ENCODE results near the gene ADM.
"Not testable (repeated sequence)": the region's sequence is repeated elsewhere in the genome, so short reads cannot be mapped to it uniquely, and the experiment has no call there.

The ADM gene
- total RNA-seq, result 3.2 reads per million, percentile 12 among the genes with 10 or more reads in this experiment

GRCh38 chr11:10304495-10305261, at the start of gene ADM:
TSS of gene ADM (plus strand) at chr11:10305073. CDS start at chr11:10305701, 628 bp downstream.
- no peak for DNase-seq

DNA sequence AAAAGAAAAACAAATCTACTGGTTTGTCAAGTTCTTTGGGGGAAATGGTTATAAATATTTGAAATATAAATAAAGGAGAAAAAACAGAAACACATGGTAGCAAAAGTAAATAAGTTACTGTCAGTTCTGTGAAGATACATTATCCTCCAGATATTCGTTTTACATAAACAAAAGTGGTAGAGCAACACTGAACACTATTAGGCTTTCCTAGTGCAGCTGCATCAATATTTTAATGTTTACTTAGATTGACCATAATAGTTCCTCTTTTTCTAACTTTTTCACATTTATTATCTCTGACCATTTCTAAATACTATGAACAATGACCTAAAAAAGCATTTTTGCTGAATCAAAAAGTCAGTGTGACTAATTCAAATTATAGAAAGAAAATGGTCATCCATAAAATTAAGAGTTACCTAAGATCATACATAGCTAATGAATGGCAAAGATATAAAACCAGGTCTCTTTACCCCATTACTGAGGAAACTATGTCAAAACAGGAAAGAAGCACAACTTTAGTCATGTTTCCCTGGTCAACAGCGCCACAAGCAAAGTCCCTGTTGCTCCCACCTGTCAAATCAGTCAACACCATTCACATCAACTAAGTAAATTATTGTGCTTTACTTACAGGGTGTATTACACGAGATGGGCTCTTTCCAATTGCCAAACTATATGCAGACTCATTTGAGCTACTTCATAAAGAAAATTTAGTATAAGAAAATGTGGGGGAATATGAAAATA, 49.3 kb upstream of the ADM start:
- no peak for DNase-seq

DNA sequence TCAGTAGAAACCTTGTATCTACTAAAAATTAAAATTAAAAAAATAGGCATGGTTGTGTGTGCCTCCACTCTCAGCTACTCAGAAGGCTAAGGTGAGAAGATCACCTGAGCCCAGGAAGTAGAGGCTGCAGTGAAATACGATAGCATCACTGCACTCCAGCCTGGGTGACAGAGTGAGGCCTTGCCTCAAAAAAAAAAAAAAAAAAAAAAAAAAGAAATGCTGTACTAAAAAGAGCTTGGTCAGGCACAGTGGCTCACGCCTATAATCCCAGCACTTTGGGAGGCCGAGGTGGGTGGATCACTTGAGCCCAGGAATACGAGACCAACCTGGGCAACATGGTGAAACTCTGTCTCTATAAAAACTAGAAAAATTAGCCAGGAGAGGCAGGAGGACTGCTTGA, 47.4 kb upstream of the ADM start:
- DNase-seq, result no peak

DNA sequence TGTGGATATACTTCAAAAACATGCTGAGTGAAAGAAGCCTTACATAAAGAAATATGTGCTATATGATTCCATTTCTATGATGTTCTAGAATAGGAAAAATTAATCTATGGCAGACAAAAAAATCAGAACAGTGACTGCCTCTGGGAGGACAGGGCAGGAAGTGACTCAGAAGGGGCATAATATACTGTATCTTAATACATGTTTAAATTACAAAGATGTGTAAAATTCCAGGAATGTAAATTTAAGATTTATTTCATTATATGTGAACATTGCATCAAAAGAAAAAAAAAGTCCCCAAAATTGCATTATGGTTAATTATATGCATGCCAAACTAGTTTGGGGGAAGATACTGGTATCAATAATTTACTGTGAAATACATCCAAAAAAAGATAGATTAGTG, 43.1 kb upstream of the ADM start:
- DNase-seq, result no peak

DNA sequence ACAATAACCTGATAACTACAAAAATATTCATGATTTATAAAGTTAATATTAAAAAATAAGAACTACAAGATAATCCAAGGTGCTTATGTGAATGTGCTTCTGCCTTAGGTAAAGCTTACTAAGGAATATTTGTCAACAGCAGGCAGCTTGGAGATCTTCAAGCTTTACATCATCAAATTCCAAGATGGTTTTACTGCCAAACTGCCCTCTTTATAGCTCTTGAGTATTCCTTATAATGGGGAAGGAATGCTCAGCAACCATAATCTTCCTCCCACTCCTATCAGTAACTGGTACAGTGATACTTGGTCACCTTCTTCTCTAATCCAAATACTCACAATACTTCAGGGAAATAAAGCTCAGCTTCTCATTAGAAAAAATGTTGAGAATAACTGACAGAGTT, 40.9 kb upstream of the ADM start:
- DNase-seq, result no peak

DNA sequence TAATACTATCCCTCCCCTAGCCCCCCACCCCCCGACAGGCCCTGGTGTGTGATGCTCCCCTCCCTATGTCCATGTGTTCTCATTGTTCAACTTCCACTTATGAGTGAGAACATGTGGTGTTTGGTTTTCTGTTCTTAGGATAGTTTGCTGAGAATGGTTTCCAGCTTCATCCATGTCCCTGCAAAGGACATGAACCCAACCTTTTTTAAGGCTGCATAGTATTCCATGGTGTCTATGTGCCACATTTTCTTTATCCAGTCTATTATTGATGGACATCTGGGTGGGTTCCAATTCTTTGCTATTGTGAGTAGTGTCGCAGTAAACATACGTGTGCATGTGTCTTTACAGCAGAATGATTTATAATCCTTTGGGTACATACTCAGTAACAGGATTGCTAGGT, 40.2 kb upstream of the ADM start:
- not testable (repeated sequence) for DNase-seq

DNA sequence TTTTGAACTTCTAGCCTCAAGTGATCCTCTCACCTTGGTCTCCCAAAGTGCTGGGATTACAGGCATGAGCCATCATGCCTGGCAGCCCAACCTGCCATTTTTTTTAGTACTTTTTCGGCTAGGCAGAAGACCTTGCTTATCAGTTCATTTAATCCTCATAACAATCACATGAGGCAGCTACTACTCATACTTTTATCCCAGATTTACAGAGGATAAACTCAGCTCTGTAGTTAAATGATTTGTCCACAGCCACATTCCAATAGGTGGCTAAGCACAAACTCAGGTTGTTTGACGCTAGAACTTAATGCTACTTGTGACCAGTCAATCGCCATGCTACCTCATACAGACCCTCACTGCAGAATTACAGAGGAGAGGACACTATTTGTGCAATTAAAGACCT, 38.9 kb upstream of the ADM start:
- no peak for DNase-seq

DNA sequence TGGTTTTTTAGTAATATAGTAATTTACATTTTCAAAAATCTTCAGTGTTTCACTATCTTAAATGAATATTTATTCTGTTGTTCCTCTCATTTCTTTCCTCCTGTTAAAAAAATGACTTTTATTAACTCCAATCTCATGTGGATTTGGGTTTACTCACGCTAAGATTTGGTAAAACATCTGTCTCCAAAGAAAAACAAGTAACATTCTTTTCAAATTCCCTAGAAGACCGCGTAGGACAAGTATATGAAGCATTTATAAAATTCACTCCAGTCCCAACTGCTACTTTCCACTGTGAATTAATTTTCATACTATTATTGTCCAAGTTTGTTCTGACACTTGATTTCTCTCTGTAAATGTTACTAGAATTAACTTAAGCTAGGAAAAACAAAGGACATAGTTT, 37.1 kb upstream of the ADM start:
- DNase-seq, result no peak

DNA sequence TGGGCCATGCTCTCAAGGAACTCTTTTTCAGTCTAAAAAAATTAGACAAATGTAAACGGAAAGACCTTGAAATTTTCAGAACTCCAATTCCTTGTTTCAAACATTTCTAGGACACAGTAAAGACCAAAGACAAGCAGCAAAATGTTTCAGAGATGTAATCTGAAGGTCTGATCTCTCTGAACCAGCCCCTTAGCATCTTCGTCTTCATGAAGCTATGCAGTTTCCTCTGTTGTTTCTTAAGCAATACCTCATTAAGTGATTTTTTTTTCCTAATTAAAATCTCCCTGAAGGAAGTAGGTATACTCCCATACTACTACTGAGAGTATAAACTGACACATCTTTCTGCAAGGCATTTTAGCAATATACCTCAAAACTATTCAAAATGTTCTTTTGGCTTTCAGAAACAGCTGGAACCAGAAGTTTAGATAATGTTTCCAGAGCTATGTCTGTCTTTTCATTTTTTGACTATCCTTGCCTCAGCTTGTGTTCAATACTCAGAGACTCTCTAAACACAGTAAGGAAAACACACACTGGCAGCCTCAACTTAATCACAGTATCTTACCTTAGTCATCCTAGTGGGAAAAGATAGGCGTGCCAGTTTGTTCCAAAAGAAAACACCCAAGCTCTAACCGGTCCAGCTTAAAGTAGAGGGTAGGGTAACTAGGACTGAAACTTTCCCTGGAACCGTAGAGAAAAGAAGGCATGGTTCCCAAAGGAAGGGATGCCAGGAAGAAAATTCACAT, 36.0 kb upstream of the ADM start:
- no peak for DNase-seq

- DNase-seq, result no peak
Measured at GRCh38 chr11:10272132-10272531, 32.7 kb upstream of the ADM start.

GRCh38 chr11:10273738-10274137, 31.1 kb upstream of the ADM start:
- no peak for DNase-seq

GRCh38 chr11:10274726-10275125, 30.1 kb upstream of the ADM start:
- no peak for DNase-seq

DNA sequence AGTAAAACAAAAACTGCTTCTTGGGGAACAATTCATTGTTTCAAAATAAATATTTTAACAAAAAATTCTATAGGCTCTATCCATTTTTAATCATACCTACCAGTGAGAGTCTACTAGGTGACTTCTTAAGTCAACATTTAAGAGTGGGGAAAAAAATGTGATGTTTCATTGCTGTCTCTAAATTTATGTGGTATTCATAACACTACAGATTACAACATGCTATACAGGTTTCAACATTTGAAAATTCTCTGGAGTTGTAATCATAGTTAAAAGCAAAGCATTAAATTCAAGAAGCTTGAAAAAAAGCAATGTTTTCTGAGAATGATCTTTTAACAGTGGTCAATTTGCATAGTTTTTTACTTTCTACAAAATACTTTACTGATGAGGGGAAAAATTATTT, 29.2 kb upstream of the ADM start:
- DNase-seq, result no peak

- no peak for DNase-seq
Measured at GRCh38 chr11:10282117-10282516, 22.8 kb upstream of the ADM start.

- DNase-seq, result no peak
Measured at GRCh38 chr11:10283991-10284390, 20.9 kb upstream of the ADM start.

GRCh38 chr11:10285148-10285802, 19.6 kb upstream of the ADM start:
- DNase-seq, result no peak

- DNase-seq, result no peak
Measured at GRCh38 chr11:10287140-10287539, 17.7 kb upstream of the ADM start.

DNA sequence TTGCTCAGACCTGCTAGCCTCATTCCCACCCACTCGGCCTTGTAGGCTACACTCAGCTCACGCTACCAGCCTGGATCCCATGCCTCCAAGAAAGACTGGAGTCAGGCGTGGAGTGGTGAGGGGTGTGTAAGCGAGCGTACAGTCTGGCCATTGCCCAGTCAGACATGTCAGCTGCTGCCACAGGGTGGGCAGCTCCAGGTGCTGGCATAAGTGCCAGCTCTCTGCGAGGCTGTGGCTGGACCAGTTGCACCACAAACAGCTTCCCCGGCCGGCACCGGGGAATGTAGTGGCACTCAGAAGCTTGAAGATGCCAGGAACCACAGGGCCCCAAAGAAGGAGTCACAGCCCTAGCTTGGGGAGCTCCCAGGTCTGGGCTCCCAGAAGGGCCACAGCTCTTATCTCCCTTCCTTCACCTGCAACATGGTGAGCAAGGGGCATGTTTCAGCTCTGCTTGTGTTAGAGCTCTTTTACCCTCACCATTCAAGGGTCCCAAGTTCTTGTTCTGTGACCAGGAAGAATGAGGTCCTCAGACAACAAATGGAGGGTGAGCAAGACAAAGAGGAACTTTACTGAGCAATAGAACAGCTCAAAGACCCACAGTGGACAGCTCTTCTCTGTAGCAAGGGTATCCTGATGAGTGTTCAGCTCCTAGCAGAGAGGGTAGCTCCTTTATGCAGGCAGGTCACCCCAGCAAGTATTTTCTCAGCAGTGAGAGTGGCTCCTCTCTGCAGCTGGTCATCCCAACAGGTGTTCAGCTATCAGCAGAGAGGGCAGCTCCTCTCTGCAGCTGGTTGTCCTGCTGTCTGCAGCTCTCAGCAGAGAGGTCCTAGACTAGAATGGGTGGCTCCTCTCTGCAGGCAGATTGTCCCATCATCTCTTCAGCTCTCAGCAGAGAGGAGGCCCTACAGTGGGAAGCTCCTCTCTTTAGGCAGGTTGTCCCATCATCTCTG, 16.8 kb upstream of the ADM start:
- DNase-seq, result no peak

GRCh38 chr11:10288881-10289764, 15.8 kb upstream of the ADM start:
- no peak for DNase-seq

- no peak for DNase-seq
Measured at GRCh38 chr11:10289765-10290380, 15.0 kb upstream of the ADM start.
